ENCODE measurements around the gene HCFC1. TPM values are rescaled to one million over a fixed set of nuclear protein-coding genes. Genes with fewer than 3 reads are reported as not detected.

HCFC1 gene
- total and polyA plus RNA-seq, 9 of the 15 experiments (the other 6 are each of a cell fraction or from before 2014, with no cell fraction given) = 2.8 to 133 (median 17.1) TPM

DNA sequence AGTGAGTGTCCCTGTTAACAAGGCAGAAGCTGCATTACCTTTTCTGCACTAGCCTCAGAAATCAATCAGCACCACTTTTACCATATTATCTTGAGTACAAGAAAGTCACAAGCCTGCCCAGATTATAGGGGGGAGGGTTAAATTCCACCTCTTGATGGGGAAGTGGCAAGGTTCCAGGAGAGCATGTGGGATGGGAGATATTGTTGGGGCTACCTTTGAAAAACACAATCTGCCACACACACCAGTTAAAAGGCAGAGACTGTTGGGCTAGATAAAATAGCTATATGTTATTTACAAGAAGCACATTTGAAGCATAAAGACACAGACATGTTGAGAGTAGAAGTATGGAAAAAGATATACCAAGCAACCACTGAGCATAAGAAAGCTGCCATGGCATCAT is 73.7 kb downstream of the HCFC1 start (continued):
- TF ChIP-seq, protein P1, sequence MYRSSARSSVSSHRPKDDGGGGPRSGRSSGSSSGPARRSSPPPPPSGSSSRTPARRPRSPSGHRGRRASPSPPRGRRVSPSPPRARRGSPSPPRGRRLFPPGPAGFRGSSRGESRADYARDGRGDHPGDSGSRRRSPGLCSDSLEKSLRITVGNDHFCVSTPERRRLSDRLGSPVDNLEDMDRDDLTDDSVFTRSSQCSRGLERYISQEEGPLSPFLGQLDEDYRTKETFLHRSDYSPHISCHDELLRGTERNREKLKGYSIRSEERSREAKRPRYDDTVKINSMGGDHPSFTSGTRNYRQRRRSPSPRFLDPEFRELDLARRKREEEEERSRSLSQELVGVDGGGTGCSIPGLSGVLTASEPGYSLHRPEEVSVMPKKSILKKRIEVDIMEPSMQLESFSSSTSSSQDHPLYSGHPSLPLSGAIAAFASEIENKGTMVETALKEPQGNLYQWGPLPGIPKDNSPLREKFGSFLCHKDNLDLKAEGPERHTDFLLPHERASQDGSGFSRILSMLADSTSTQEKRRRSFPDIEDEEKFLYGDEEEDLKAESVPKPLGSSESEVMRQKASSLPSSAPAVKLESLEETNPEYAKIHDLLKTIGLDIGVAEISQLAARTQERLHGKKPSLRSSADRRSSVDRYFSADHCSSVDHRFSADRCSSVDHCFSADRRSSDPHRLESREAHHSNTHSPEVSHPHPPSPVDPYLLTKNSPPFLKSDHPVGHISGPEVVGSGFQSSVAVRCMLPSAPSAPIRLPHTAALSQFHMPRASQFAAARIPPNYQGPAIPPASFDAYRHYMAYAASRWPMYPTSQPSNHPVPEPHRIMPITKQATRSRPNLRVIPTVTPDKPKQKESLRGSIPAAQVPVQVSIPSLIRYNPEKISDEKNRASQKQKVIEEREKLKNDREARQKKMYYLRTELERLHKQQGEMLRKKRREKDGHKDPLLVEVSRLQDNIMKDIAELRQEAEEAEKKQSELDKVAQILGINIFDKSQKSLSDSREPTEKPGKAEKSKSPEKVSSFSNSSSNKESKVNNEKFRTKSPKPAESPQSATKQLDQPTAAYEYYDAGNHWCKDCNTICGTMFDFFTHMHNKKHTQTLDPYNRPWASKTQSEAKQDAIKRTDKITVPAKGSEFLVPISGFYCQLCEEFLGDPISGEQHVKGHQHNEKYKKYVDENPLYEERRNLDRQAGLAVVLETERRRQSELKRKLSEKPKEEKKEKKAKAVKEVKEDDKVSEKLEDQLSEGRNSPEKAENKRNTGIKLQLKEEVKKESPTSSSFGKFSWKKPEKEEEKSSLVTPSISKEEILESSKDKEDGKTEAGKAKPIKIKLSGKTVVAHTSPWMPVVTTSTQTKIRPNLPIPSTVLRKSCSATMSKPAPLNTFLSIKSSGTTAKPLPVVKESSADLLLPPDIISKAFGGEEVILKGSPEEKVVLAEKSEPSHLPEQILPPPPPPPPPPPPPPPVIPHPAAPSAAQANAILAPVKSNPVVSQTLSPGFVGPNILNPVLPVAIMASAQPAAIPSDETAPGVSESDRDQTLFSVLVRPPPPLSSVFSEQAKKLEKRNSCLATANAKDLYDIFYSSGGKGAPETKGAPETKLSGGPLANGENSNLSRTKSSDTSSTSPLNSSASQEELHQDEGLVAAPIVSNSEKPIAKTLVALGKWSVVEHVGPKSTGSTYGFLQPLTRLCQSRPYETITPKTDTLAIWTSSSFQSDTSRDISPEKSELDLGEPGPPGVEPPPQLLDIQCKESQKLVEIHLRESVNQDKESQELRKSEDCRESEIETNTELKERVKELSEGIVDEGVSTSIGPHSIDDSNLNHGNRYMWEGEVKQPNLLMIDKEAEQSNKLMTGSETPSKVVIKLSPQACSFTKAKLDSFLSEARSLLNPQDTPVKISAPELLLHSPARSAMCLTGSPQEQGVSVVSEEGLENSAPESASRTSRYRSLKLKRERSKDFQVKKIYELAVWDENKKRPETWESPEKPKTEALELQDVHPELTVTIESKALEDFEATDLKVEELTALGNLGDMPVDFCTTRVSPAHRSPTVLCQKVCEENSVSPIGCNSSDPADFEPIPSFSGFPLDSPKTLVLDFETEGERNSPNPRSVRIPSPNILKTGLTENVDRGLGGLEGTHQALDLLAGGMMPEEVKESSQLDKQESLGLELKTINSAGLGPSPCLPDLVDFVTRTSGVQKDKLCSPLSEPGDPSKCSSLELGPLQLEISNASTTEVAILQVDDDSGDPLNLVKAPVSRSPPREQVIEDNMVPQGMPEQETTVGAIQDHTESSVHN (IDR thresholded peaks at IDR 0.05; ENCODE audit: borderline replicate concordance in 1 of 2, low read depth in 1 of 2) = no peak
- TF ChIP-seq ZNF583 (CRISPR knock-in tag; IDR thresholded peaks at IDR 0.05) = 0 out of 2 replicates have a peak, but pooled peaks have one; percentile 41
- TF ChIP-seq MCM5 (IDR thresholded peaks at IDR 0.05; ENCODE audit: low read depth) = no peak
- TF ChIP-seq MYC (IDR thresholded peaks at IDR 0.05; ENCODE audit: low read depth, low read length) = peak; percentile 55
- TF ChIP-seq MYC (CRISPR knock-in tag; IDR thresholded peaks at IDR 0.05; ENCODE audit: borderline replicate concordance, low read depth) = no peak
- TF ChIP-seq, protein P2, sequence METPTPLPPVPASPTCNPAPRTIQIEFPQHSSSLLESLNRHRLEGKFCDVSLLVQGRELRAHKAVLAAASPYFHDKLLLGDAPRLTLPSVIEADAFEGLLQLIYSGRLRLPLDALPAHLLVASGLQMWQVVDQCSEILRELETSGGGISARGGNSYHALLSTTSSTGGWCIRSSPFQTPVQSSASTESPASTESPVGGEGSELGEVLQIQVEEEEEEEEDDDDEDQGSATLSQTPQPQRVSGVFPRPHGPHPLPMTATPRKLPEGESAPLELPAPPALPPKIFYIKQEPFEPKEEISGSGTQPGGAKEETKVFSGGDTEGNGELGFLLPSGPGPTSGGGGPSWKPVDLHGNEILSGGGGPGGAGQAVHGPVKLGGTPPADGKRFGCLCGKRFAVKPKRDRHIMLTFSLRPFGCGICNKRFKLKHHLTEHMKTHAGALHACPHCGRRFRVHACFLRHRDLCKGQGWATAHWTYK (CRISPR knock-in tag; IDR thresholded peaks at IDR 0.05) = peak; percentile 70; the same call in 1 of the 2 replicates
- TF ChIP-seq ZNF561 (CRISPR knock-in tag; conservative IDR thresholded peaks at IDR 0.05) = no peak
- TF ChIP-seq ZNF263 (CRISPR knock-in tag; IDR thresholded peaks at IDR 0.05; ENCODE audit: borderline replicate concordance) = no peak; the same call in 1 of the 2 replicates
- TF ChIP-seq, protein P3, sequence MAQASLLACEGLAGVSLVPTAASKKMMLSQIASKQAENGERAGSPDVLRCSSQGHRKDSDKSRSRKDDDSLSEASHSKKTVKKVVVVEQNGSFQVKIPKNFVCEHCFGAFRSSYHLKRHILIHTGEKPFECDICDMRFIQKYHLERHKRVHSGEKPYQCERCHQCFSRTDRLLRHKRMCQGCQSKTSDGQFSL (CRISPR knock-in tag; IDR thresholded peaks at IDR 0.05) = no peak
- TF ChIP-seq, protein P3 (tag; IDR thresholded peaks at IDR 0.05) = no peak
- TF ChIP-seq, protein P4, sequence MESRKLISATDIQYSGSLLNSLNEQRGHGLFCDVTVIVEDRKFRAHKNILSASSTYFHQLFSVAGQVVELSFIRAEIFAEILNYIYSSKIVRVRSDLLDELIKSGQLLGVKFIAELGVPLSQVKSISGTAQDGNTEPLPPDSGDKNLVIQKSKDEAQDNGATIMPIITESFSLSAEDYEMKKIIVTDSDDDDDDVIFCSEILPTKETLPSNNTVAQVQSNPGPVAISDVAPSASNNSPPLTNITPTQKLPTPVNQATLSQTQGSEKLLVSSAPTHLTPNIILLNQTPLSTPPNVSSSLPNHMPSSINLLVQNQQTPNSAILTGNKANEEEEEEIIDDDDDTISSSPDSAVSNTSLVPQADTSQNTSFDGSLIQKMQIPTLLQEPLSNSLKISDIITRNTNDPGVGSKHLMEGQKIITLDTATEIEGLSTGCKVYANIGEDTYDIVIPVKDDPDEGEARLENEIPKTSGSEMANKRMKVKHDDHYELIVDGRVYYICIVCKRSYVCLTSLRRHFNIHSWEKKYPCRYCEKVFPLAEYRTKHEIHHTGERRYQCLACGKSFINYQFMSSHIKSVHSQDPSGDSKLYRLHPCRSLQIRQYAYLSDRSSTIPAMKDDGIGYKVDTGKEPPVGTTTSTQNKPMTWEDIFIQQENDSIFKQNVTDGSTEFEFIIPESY (CRISPR knock-in tag; IDR thresholded peaks at IDR 0.05) = peak; percentile 30; the same call in 1 of the 2 replicates
- peak; percentile 43 for TF ChIP-seq BRD9 (IDR thresholded peaks at IDR 0.05; ENCODE audit: low read depth, partially characterized antibody)
- TF ChIP-seq, protein P5, sequence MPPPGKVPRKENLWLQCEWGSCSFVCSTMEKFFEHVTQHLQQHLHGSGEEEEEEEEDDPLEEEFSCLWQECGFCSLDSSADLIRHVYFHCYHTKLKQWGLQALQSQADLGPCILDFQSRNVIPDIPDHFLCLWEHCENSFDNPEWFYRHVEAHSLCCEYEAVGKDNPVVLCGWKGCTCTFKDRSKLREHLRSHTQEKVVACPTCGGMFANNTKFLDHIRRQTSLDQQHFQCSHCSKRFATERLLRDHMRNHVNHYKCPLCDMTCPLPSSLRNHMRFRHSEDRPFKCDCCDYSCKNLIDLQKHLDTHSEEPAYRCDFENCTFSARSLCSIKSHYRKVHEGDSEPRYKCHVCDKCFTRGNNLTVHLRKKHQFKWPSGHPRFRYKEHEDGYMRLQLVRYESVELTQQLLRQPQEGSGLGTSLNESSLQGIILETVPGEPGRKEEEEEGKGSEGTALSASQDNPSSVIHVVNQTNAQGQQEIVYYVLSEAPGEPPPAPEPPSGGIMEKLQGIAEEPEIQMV (tag; conservative IDR thresholded peaks at IDR 0.05; ENCODE audit: low read depth) = no peak
- TF ChIP-seq ARNT (IDR thresholded peaks at IDR 0.05) = peak; percentile 97 to 98
